Endometrial microvascular endothelial cells (primary cell): ENCODE data around the gene CRHR2. TPM values are rescaled to one million over a fixed set of nuclear protein-coding genes. Genes with fewer than 3 reads are reported as not detected.

ENCODE experiments used
- in situ Hi-C: cut with HindIII; loops from 2 replicates; pipeline ENCODE4 v1.10.0; 2017; ENCODE audit warnings: low sequenced_read_pairs, low pct_unique_long_range_greater_than_20kb; ENCODE audit errors: inconsistent ontology term
- total RNA-seq: library from RNA; depleted of rRNA; stranded (reverse); fragments of >200 nt; gene quantifications from one replicate; pipeline ENCODE4 v1.2.3, GENCODE V29; 2015; ENCODE audit errors: inconsistent ontology term

CRHR2 gene
- total RNA-seq, 1 donor from 2014 or later = not detected

- in situ Hi-C loops = no loop called here
Observed at GRCh38 chr7:30687604-30688003, 5.3 kb upstream of the CRHR2 start.

- in situ Hi-C loops = no loop called here
Observed at GRCh38 chr7:30684351-30684750, 2.1 kb upstream of the CRHR2 start.

- in situ Hi-C loops = no loop called here
Observed at GRCh38 chr7:30683816-30684215, 1.6 kb upstream of the CRHR2 start.

GRCh38 chr7:30683306-30683705 is 1.1 kb upstream of the CRHR2 start:
- in situ Hi-C loops = no loop called here

- in situ Hi-C loops = no loop called here
Observed at GRCh38 chr7:30681815-30682211, 443 bp downstream of the CRHR2 start.

- in situ Hi-C loops = no loop called here
Observed at GRCh38 chr7:30681331-30681797, 892 bp downstream of the CRHR2 start.

GRCh38 chr7:30679664-30680063 is 2.6 kb downstream of the CRHR2 start:
- in situ Hi-C loops = no loop called here

- in situ Hi-C loops = no loop called here
Observed at GRCh38 chr7:30678805-30679204, 3.5 kb downstream of the CRHR2 start.

GRCh38 chr7:30674876-30675275 is 7.4 kb downstream of the CRHR2 start:
- in situ Hi-C loops = no loop called here

GRCh38 chr7:30674420-30674819 is 7.8 kb downstream of the CRHR2 start:
- in situ Hi-C loops = no loop called here

GRCh38 chr7:30671793-30672465 is 10.3 kb downstream of the CRHR2 start:
- in situ Hi-C loops = no loop called here

- in situ Hi-C loops = no loop called here
Observed at GRCh38 chr7:30668102-30668501, 14.2 kb downstream of the CRHR2 start.

GRCh38 chr7:30667172-30667571 is 15.1 kb downstream of the CRHR2 start:
- in situ Hi-C loops = no loop called here

- in situ Hi-C loops = no loop called here
Observed at GRCh38 chr7:30665449-30665848, 16.8 kb downstream of the CRHR2 start.

GRCh38 chr7:30665043-30665442 is 17.2 kb downstream of the CRHR2 start:
- in situ Hi-C loops = no loop called here

- in situ Hi-C loops = no loop called here
Observed at GRCh38 chr7:30664184-30664885, 17.9 kb downstream of the CRHR2 start.

- in situ Hi-C loops = no loop called here
Observed at GRCh38 chr7:30663414-30663813, 18.8 kb downstream of the CRHR2 start.

GRCh38 chr7:30662431-30662939 is 19.8 kb downstream of the CRHR2 start:
- in situ Hi-C loops = no loop called here

GRCh38 chr7:30661926-30662325 is 20.3 kb downstream of the CRHR2 start:
- in situ Hi-C loops = no loop called here
